ENCODE results near the gene RNF146. TPM values are rescaled to one million over a fixed set of nuclear protein-coding genes. Genes with fewer than 3 reads are reported as not detected.

RNF146 gene
- polyA plus RNA-seq, 1 donor (not counting 4 experiments of a cell fraction or from before 2014, with no cell fraction given): 36.6 TPM

- Histone ChIP-seq H3K4me2 (ENCODE audit: control insufficient read depth, extremely low read depth, insufficient read depth, low read depth, low read length) (no peak overlapping the region), H3K9ac (ENCODE audit: control insufficient read depth, extremely low read depth, insufficient read depth, low read length) (no peak overlapping the region), H2AFZ (ENCODE audit: control insufficient read depth, low read length) (no peak overlapping the region), H3K9me3 (ENCODE audit: control insufficient read depth, low read depth, low read length) (no peaks in the 10 kb centered on the region), H3K79me2 (ENCODE audit: control insufficient read depth, insufficient read depth, low read length) (peaks cover 7% of the 10 kb centered on the region), H3K4me1 (ENCODE audit: control insufficient read depth, extremely low read depth, insufficient read depth, low read length) (no peaks in the 10 kb centered on the region), H3K9me1 (ENCODE audit: control insufficient read depth, extremely low read depth, insufficient read depth, low read length) (no peaks in the 10 kb centered on the region), H3K36me3 (ENCODE audit: control insufficient read depth in 2 of 2, extremely low read depth in 1 of 2, insufficient read depth in 2 of 2, low read length in 2 of 2) (no peaks in the 10 kb centered on the region), H3K4me3 (ENCODE audit: control insufficient read depth in 2 of 3, extremely low read depth in 1 of 3, insufficient read depth in 2 of 3, low read depth in 1 of 3, low read length in 3 of 3) (no peak overlapping the region), H3K27me3 (ENCODE audit: control insufficient read depth, extremely low read depth, insufficient read depth, low read length) (no peaks in the 10 kb centered on the region), H3K27ac (ENCODE audit: control insufficient read depth, insufficient read depth, low read length) (no peak overlapping the region), H4K20me1 (ENCODE audit: control insufficient read depth, extremely low read depth, insufficient read depth, low read length) (no peaks in the 10 kb centered on the region)
- no peak for FAIRE-seq
- dilution Hi-C loops (cut with MboI; ENCODE audit: extremely low pct_ligation_motif_present, low sequenced_read_pairs): no loop called here
- no peak for DNase-seq (ENCODE audit: low read depth, low spot score)
- TF ChIP-seq CTCF (optimal IDR thresholded peaks at IDR 0.05 in 1 of 3, IDR thresholded peaks at IDR 0.05 in 1 of 3, conservative IDR thresholded peaks at IDR 0.05 in 1 of 3; ENCODE audit: extremely low read depth in 1 of 3, insufficient read depth in 2 of 3, low read length in 3 of 3) (no peak), EZH2 (IDR thresholded peaks at IDR 0.05; ENCODE audit: low read length) (no peak)
Measured at GRCh38 chr6:127277878-127278843, 11.5 kb downstream of the RNF146 start.

GRCh38 chr6:127279815-127280214 lies 13.2 kb downstream of the RNF146 start:
- dilution Hi-C loops (cut with MboI; ENCODE audit: extremely low pct_ligation_motif_present, low sequenced_read_pairs): no loop called here
- Histone ChIP-seq H3K9ac (ENCODE audit: control insufficient read depth, extremely low read depth, insufficient read depth, low read length) (no peak overlapping the region), H3K4me3 (ENCODE audit: control insufficient read depth in 2 of 3, extremely low read depth in 1 of 3, insufficient read depth in 2 of 3, low read depth in 1 of 3, low read length in 3 of 3) (no peak overlapping the region), H3K4me2 (ENCODE audit: control insufficient read depth, extremely low read depth, insufficient read depth, low read depth, low read length) (no peak overlapping the region), H3K9me3 (ENCODE audit: control insufficient read depth, low read depth, low read length) (no peaks in the 10 kb centered on the region), H3K79me2 (ENCODE audit: control insufficient read depth, insufficient read depth, low read length) (peaks cover 4% of the 10 kb centered on the region), H3K9me1 (ENCODE audit: control insufficient read depth, extremely low read depth, insufficient read depth, low read length) (no peaks in the 10 kb centered on the region), H3K36me3 (ENCODE audit: control insufficient read depth in 2 of 2, extremely low read depth in 1 of 2, insufficient read depth in 2 of 2, low read length in 2 of 2) (no peaks in the 10 kb centered on the region), H3K4me1 (ENCODE audit: control insufficient read depth, extremely low read depth, insufficient read depth, low read length) (no peaks in the 10 kb centered on the region), H3K27ac (ENCODE audit: control insufficient read depth, insufficient read depth, low read length) (no peak overlapping the region), H2AFZ (ENCODE audit: control insufficient read depth, low read length) (no peak overlapping the region), H3K27me3 (ENCODE audit: control insufficient read depth, extremely low read depth, insufficient read depth, low read length) (no peaks in the 10 kb centered on the region), H4K20me1 (ENCODE audit: control insufficient read depth, extremely low read depth, insufficient read depth, low read length) (no peaks in the 10 kb centered on the region)
- DNase-seq (ENCODE audit: low read depth, low spot score) (no peak), FAIRE-seq (no peak)
- no peak for TF ChIP-seq CTCF (optimal IDR thresholded peaks at IDR 0.05 in 1 of 3, IDR thresholded peaks at IDR 0.05 in 1 of 3, conservative IDR thresholded peaks at IDR 0.05 in 1 of 3; ENCODE audit: extremely low read depth in 1 of 3, insufficient read depth in 2 of 3, low read length in 3 of 3)
- TF ChIP-seq EZH2 (IDR thresholded peaks at IDR 0.05; ENCODE audit: low read length): no peak
